SK-N-MC (cell line): ENCODE measurements around the gene LRFN4.
A peak's percentile ranks its signal among the peaks of the same experiment; 100 is the strongest.

ENCODE experiments used
- EZH2 ChIP-seq: fragments of 200-600 bp; sonication (generic); IDR thresholded peaks from one replicate; pipeline ENCODE4 v1.6.1; 2017; ENCODE audit warnings: antibody characterized with exemption
- FOXP2 ChIP-seq: optimal IDR thresholded peaks from 2 replicates; pipeline ENCODE3; 2011; ENCODE audit warnings: mild to moderate bottlenecking, moderate library complexity; ENCODE audit not compliant: insufficient read depth; ENCODE audit errors: extremely low read length, control extremely low read depth
- POLR2AphosphoS5 ChIP-seq: IDR thresholded peaks from 2 replicates; pipeline ENCODE4 v1.6.1; 2012; ENCODE audit warnings: mild to moderate bottlenecking, low read depth, low read length, borderline replicate concordance

- no peak for TF ChIP-seq EZH2
- TF ChIP-seq POLR2AphosphoS5: peak; percentile 65
- no peak for TF ChIP-seq FOXP2
Measured at GRCh38 chr11:66855574-66856495, 1.0 kb upstream of the LRFN4 start.
